Mesenchymal stem cell (in vitro differentiated cells and primary cell): ENCODE results near the gene TMEM200C.

Experiments used
- DNase-seq: peaks from one replicate; pipeline ENCODE4 v3.0.0-alpha.2; 2013
- H2AFZ ChIP-seq: one replicate; pipeline ENCODE4 v1.6.1; 2013; ENCODE audit warnings: low read depth, mild to moderate bottlenecking, control low read depth, inconsistent platforms, low read length, moderate library complexity
- H2AK5ac ChIP-seq: 2 replicates; pipeline ENCODE4 v1.6.1; 2013; ENCODE audit warnings: low read length, moderate library complexity, mild to moderate bottlenecking, inconsistent platforms; ENCODE audit not compliant: severe bottlenecking
- H2BK120ac ChIP-seq: one replicate; pipeline ENCODE4 v1.6.1; 2013; ENCODE audit warnings: low read depth, mild to moderate bottlenecking, inconsistent platforms, low read length, moderate library complexity
- H2BK12ac ChIP-seq, 2 experiments: one replicate each; pipeline ENCODE4 v1.6.1; 2013; ENCODE audit warnings: inconsistent platforms in 2 of 2, low read length in 2 of 2, mild to moderate bottlenecking in 2 of 2, moderate library complexity in 2 of 2, control low read depth in 1 of 2
- H2BK15ac ChIP-seq: one replicate; pipeline ENCODE4 v1.6.1; 2013; ENCODE audit warnings: mild to moderate bottlenecking, low read depth, inconsistent platforms; ENCODE audit not compliant: poor library complexity, severe bottlenecking
- H2BK5ac ChIP-seq: 2 replicates; pipeline ENCODE4 v1.6.1; 2013; ENCODE audit warnings: low read depth, mild to moderate bottlenecking, low read length, control low read depth, inconsistent platforms; ENCODE audit not compliant: poor library complexity, severe bottlenecking
- H3K14ac ChIP-seq, 2 experiments: one replicate each; pipeline ENCODE4 v1.6.1; 2013; ENCODE audit warnings: inconsistent platforms in 2 of 2, low read length in 2 of 2, control low read depth in 1 of 2, mild to moderate bottlenecking in 1 of 2, moderate library complexity in 1 of 2
- H3K18ac ChIP-seq, 2 experiments: one replicate each; pipeline ENCODE4 v1.6.1; 2013; ENCODE audit warnings: inconsistent platforms in 2 of 2, low read length in 2 of 2, control low read depth in 1 of 2, low read depth in 1 of 2, mild to moderate bottlenecking in 1 of 2
- H3K23ac ChIP-seq, 2 experiments: one replicate each; pipeline ENCODE4 v1.6.1; 2013; ENCODE audit warnings: inconsistent platforms in 2 of 2, low read length in 2 of 2, mild to moderate bottlenecking in 2 of 2, moderate library complexity in 2 of 2, control low read depth in 1 of 2
- H3K27ac ChIP-seq: 2 replicates; pipeline ENCODE4 v1.5.1; 2013; ENCODE audit warnings: mild to moderate bottlenecking, moderate library complexity, low read length, control low read depth, inconsistent platforms; ENCODE audit not compliant: poor library complexity, severe bottlenecking
- H3K27me3 ChIP-seq, 2 experiments: 2 replicates each; pipeline versions ENCODE4 v1.6.1 to v1.7.0; 2013; ENCODE audit warnings: low read length in 2 of 2, mild to moderate bottlenecking in 2 of 2, moderate library complexity in 2 of 2, control low read depth in 1 of 2, inconsistent platforms in 1 of 2; ENCODE audit not compliant: control insufficient read depth in 1 of 2, insufficient read depth in 1 of 2
- H3K36me3 ChIP-seq, 2 experiments: 2 replicates each; pipeline versions ENCODE4 v1.6.1 to v1.7.0; 2013; ENCODE audit warnings: low read length in 2 of 2, control low read depth in 1 of 2, inconsistent platforms in 1 of 2, low read depth in 1 of 2, mild to moderate bottlenecking in 1 of 2; ENCODE audit not compliant: insufficient read depth in 2 of 2, control insufficient read depth in 1 of 2
- H3K4ac ChIP-seq, 2 experiments: one replicate each; pipeline ENCODE4 v1.6.1; 2013; ENCODE audit warnings: inconsistent platforms in 2 of 2, low read length in 2 of 2, mild to moderate bottlenecking in 2 of 2, moderate library complexity in 2 of 2, control low read depth in 1 of 2, low read depth in 1 of 2
- H3K4me1 ChIP-seq: 2 replicates; pipeline ENCODE4 v1.6.1; 2013; ENCODE audit warnings: low read depth, low read length, control low read depth; ENCODE audit not compliant: control insufficient read depth, insufficient read depth
- H3K4me2 ChIP-seq: 2 replicates; pipeline ENCODE4 v1.6.1; 2013; ENCODE audit warnings: low read length, mild to moderate bottlenecking, inconsistent platforms; ENCODE audit not compliant: poor library complexity, severe bottlenecking
- H3K4me3 ChIP-seq, 2 experiments: 2 replicates each; pipeline versions ENCODE4 v1.5.1 to v1.7.0; 2013; ENCODE audit warnings: low read length in 2 of 2, mild to moderate bottlenecking in 2 of 2, control low read depth in 1 of 2, low read depth in 1 of 2; ENCODE audit not compliant: insufficient read depth in 1 of 2
- H3K79me1 ChIP-seq: replicated peaks from 2 replicates; pipeline ENCODE4 v1.6.1; 2013; ENCODE audit warnings: mild to moderate bottlenecking, control low read depth, low read length, inconsistent platforms; ENCODE audit not compliant: poor library complexity, severe bottlenecking
- H3K9ac ChIP-seq: 2 replicates; pipeline ENCODE4 v1.7.0; 2013; ENCODE audit warnings: mild to moderate bottlenecking, low read length, moderate library complexity
- H3K9me3 ChIP-seq: 2 replicates; pipeline ENCODE4 v1.7.0; 2013; ENCODE audit warnings: mild to moderate bottlenecking, low read length; ENCODE audit not compliant: control insufficient read depth
- H4K8ac ChIP-seq: one replicate; pipeline ENCODE4 v1.6.1; 2013; ENCODE audit warnings: inconsistent platforms, mild to moderate bottlenecking, low read length, moderate library complexity
- H4K91ac ChIP-seq: one replicate; pipeline ENCODE4 v1.6.1; 2013; ENCODE audit warnings: mild to moderate bottlenecking, low read length, inconsistent platforms
- WGBS: methylation state at CpG from one replicate; pipeline ENCODE4 v1.1.7; 2013; ENCODE audit warnings: mixed read lengths; 5-methylcytosine and 5-hydroxymethylcytosine counted together

Gene TMEM200C

DNA sequence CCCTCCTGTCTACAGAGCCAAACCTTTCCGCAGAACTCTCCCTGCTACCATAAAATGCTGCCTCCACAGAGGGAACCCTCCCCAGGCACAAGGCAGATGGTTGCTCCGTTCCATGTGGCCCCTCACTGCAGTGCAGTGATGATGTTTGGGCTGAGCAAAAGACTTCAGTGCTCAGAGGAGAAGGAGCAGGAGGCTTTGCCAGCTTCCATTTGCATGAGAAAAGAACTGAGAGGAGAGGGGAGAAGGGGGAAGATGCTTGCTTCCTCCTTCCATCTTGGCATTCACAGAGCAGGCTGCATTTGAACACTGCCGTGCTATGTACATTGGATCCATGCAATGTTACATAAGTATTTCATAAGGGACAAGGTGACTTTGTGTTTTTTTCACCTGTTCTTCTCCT, 46.6 kb upstream of the TMEM200C start:
- no peak overlapping the region for H2BK120ac ChIP-seq
- WGBS, result 30% methylated on average over 3 of the region's 3 CpGs

DNA sequence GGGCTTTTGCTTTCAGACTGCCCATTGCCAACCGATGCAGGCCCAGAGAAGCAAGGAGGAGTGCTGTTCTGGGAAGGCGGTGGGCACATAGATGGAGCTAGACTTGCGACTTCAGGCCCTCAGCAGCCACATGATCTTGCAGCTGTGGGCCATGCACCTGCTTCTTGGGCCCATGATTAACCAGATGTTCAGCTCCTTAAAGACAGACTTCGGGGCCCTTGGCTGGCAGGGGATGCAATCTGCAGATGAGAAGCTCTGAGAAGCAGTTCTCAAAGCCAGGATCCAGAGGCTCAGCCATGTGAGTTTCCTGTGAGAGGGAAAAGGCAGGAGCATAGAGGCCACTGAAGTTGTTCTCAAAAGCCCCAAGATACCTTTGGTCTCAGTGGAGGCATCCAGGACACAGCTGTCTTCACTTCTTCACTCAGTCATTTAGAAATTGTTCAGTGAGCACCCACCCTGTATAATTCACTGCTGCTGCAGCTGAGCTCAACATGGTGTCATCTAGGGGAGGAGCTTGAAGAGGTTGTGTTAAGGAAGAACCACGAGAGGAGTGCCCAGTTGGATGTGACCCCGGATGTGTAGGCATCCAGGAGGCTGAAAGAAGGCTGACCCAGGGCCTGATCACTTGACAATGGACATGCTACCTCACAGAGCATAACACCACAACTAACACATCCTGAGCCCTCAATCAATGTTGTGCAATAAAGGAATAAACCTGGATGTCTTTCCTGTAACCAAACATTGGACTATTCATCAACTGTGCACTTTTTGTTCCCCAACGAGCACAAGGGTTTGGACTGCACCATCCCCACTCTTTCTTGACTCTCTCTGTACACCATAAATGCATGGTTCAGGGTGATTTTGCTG, 44.7 kb upstream of the TMEM200C start:
- Histone ChIP-seq H2BK15ac (no peak overlapping the region), H3K36me3 (no peaks in the 10 kb centered on the region)

More for the DNA sequence above, 46.6 kb upstream of the TMEM200C start:
- H3K4ac ChIP-seq, result no peak overlapping the region
- no peak overlapping the region for H4K91ac ChIP-seq
- no peak overlapping the region for H3K4me3 ChIP-seq
- no peak overlapping the region for H3K18ac ChIP-seq
- no peak overlapping the region for H3K27ac ChIP-seq
- no peak overlapping the region for H2BK15ac ChIP-seq
- DNase-seq, result no peak
- H3K9me3 ChIP-seq, result no peaks in the 10 kb centered on the region
- no peak overlapping the region for H3K23ac ChIP-seq
- H3K14ac ChIP-seq, result no peak overlapping the region
- H2AK5ac ChIP-seq, result no peak overlapping the region
- H2AFZ ChIP-seq, result no peak overlapping the region
- no peaks in the 10 kb centered on the region for H3K36me3 ChIP-seq
- H4K8ac ChIP-seq, result no peak overlapping the region
- no peak overlapping the region for H2BK12ac ChIP-seq
- H3K4me1 ChIP-seq, result no peaks in the 10 kb centered on the region
- no peak overlapping the region for H3K4me2 ChIP-seq
- peaks cover 0 to 14% of the 10 kb centered on the region in 2 experiments for H3K27me3 ChIP-seq
- H3K9ac ChIP-seq, result no peak overlapping the region
- H3K79me1 ChIP-seq, result no peaks in the 10 kb centered on the region
- H2BK5ac ChIP-seq, result no peak overlapping the region

DNA sequence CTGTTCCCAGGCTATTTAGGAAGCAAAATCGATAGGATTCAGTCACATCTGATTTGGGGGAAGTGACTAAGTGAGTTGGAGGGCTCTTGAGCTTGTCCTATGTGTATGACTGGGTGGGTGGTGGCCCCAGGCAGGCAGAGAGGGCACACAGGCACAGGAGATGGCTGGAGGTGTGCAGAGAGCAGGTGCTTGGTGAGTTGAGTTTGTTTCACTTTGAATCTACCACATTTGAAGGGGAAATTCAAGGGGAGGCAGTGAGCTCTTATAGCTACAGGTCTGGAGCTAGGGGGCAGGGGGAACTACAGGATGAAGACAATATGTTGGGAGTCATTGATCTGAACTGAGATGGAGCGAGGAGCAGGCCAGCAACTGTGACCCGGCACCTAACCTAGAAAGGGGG, 42.5 kb upstream of the TMEM200C start:
- H2BK120ac ChIP-seq, result no peak overlapping the region
- 57% methylated on average over 2 of the region's 3 CpGs for WGBS
- H4K91ac ChIP-seq, result no peak overlapping the region
- H3K4me1 ChIP-seq, result peaks cover 1% of the 10 kb centered on the region
- H2BK5ac ChIP-seq, result no peak overlapping the region
- H3K14ac ChIP-seq, result no peak overlapping the region
- no peak overlapping the region for H3K4me3 ChIP-seq
- H3K4ac ChIP-seq, result no peak overlapping the region
- no peaks in the 10 kb centered on the region for H3K36me3 ChIP-seq
- H2AFZ ChIP-seq, result no peak overlapping the region
- H3K23ac ChIP-seq, result no peak overlapping the region
- H3K9me3 ChIP-seq, result peaks cover 4% of the 10 kb centered on the region
- no peak for DNase-seq
- no peak overlapping the region for H3K18ac ChIP-seq
- H2AK5ac ChIP-seq, result no peak overlapping the region
- H3K9ac ChIP-seq, result no peak overlapping the region
- H3K4me2 ChIP-seq, result no peak overlapping the region
- no peaks in the 10 kb centered on the region for H3K79me1 ChIP-seq
- no peak overlapping the region for H2BK12ac ChIP-seq
- peaks cover 0 to 11% of the 10 kb centered on the region in 2 experiments for H3K27me3 ChIP-seq
- H4K8ac ChIP-seq, result no peak overlapping the region
- H2BK15ac ChIP-seq, result no peak overlapping the region
- H3K27ac ChIP-seq, result no peak overlapping the region

More for the DNA sequence above, 44.7 kb upstream of the TMEM200C start:
- no peak overlapping the region for H3K23ac ChIP-seq
- H3K27me3 ChIP-seq, result peaks cover 0 to 14% of the 10 kb centered on the region in 2 experiments
- WGBS, result 85% methylated on average over 7 of the region's 7 CpGs
- no peak overlapping the region for H3K9ac ChIP-seq
- no peaks in the 10 kb centered on the region for H3K4me1 ChIP-seq
- no peak overlapping the region for H4K8ac ChIP-seq
- no peak overlapping the region for H3K4me3 ChIP-seq
- no peak overlapping the region for H2BK12ac ChIP-seq
- no peak overlapping the region for H3K14ac ChIP-seq
- H2BK120ac ChIP-seq, result no peak overlapping the region
- no peak overlapping the region for H2AK5ac ChIP-seq
- no peaks in the 10 kb centered on the region for H3K9me3 ChIP-seq
- H3K79me1 ChIP-seq, result no peaks in the 10 kb centered on the region
- no peak overlapping the region for H3K4ac ChIP-seq
- no peak overlapping the region for H3K27ac ChIP-seq
- no peak overlapping the region for H3K4me2 ChIP-seq
- H2AFZ ChIP-seq, result no peak overlapping the region
- no peak for DNase-seq
- H2BK5ac ChIP-seq, result no peak overlapping the region
- no peak overlapping the region for H4K91ac ChIP-seq
- H3K18ac ChIP-seq, result no peak overlapping the region

DNA sequence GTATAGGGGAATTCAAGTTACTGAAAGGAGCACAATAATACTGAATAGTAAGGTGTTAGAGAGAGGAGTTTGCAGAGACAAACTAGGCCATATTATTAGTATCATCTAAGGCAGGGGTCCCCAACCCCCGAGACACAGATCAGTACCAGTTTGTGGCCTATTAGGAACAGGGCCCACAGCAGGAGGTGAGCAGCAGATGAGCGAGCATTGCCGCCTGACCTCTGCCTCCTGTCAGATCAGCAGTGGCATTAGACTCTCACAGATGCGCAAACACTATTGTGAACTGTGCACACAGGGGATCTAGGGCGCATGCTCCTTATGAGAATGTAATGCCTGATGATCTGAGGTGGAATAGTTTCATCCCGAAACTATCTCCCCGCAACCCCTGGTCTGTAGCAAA, 41.8 kb upstream of the TMEM200C start:
- Histone ChIP-seq H3K23ac (no peak overlapping the region), H3K36me3 (no peaks in the 10 kb centered on the region), H2AFZ (no peak overlapping the region), H3K9ac (no peak overlapping the region), H3K27ac (no peak overlapping the region), H2BK15ac (no peak overlapping the region), H4K91ac (no peak overlapping the region), H3K4me1 (peaks cover 1% of the 10 kb centered on the region), H3K4me2 (no peak overlapping the region), H2BK120ac (no peak overlapping the region), H3K14ac (no peak overlapping the region), H3K27me3 (peaks cover 0 to 11% of the 10 kb centered on the region in 2 experiments), H3K9me3 (peaks cover 4% of the 10 kb centered on the region), H2BK12ac (no peak overlapping the region), H3K4me3 (no peak overlapping the region), H2BK5ac (no peak overlapping the region), H4K8ac (no peak overlapping the region), H3K79me1 (no peaks in the 10 kb centered on the region), H3K4ac (no peak overlapping the region), H3K18ac (no peak overlapping the region), H2AK5ac (no peak overlapping the region)
- no peak for DNase-seq
- 91% methylated on average over 7 of the region's 7 CpGs for WGBS
